IgD-negative memory B cell (primary cell): ENCODE measurements around the gene RBM3. TPM values are rescaled to one million over a fixed set of nuclear protein-coding genes. Genes with fewer than 3 reads are reported as not detected.
A peak's percentile ranks its signal among the peaks of the same experiment; 100 is the strongest.

Source experiments
- H3K27ac Mint-ChIP-seq, 3 donors: one replicate each; pipeline ENCODE4 v1.8.0; 2020 to 2022; ENCODE audit warnings: mild to moderate bottlenecking in 3 of 3, mixed read lengths in 3 of 3, moderate library complexity in 1 of 3
- H3K27me3 Mint-ChIP-seq: one replicate; pipeline ENCODE4 v1.8.0; 2021; ENCODE audit warnings: mixed read lengths
- H3K36me3 Mint-ChIP-seq: one replicate; pipeline ENCODE4 v1.8.0; 2020; ENCODE audit warnings: mild to moderate bottlenecking, mixed read lengths
- H3K4me1 Mint-ChIP-seq, 3 donors: one replicate each; pipeline ENCODE4 v1.8.0; 2020 to 2022; ENCODE audit warnings: mixed read lengths in 3 of 3, mild to moderate bottlenecking in 1 of 3
- H3K4me3 Mint-ChIP-seq, 4 donors: one replicate each; pipeline ENCODE4 v1.8.0; 2020 to 2022; ENCODE audit warnings: mild to moderate bottlenecking in 4 of 4, mixed read lengths in 4 of 4, moderate library complexity in 3 of 4
- H3K9me3 Mint-ChIP-seq, 3 donors: one replicate each; pipeline ENCODE4 v1.8.0; 2020 to 2021; ENCODE audit warnings: mixed read lengths in 3 of 3, mild to moderate bottlenecking in 1 of 3
- polyA plus RNA-seq: library from polyadenylated mRNA; unstranded; fragments of 300-500 nt; fragmentation: Illumina TruSeq; gene quantifications from one replicate; pipeline ENCODE4 v1.2.3, GENCODE V29; 2021

The RBM3 gene
- polyA plus RNA-seq, 1 donor from 2014 or later, result 278 TPM

GRCh38 chrX:48558271-48558670, 16.0 kb upstream of the RBM3 start:
- Mint-ChIP-seq H3K27me3 (no peaks in the 10 kb centered on the region), H3K4me1 (no peaks in the 10 kb centered on the region), H3K4me3 (no peak overlapping the region), H3K36me3 (no peaks in the 10 kb centered on the region), H3K9me3 (no peaks in the 10 kb centered on the region), H3K27ac (no peak overlapping the region)

- Mint-ChIP-seq H3K27ac (peak overlapping the region in 1 of 3 donors; percentile 57), H3K4me1 (no peaks in the 10 kb centered on the region), H3K36me3 (no peaks in the 10 kb centered on the region), H3K27me3 (no peaks in the 10 kb centered on the region), H3K9me3 (no peaks in the 10 kb centered on the region), H3K4me3 (no peak overlapping the region)
Observed at GRCh38 chrX:48559636-48560035, 14.6 kb upstream of the RBM3 start.

- no peaks in the 10 kb centered on the region for H3K27me3 Mint-ChIP-seq
- H3K36me3 Mint-ChIP-seq, result no peaks in the 10 kb centered on the region
- no peaks in the 10 kb centered on the region for H3K4me1 Mint-ChIP-seq
- peak overlapping the region in 1 of 3 donors; percentile 57 for H3K27ac Mint-ChIP-seq
- no peak overlapping the region for H3K4me3 Mint-ChIP-seq
- no peaks in the 10 kb centered on the region for H3K9me3 Mint-ChIP-seq
Observed at GRCh38 chrX:48560056-48560455, 14.2 kb upstream of the RBM3 start.

GRCh38 chrX:48560681-48561080, 13.6 kb upstream of the RBM3 start:
- Mint-ChIP-seq H3K27ac (no peak overlapping the region), H3K4me1 (no peaks in the 10 kb centered on the region), H3K9me3 (no peaks in the 10 kb centered on the region), H3K36me3 (no peaks in the 10 kb centered on the region), H3K27me3 (no peaks in the 10 kb centered on the region), H3K4me3 (no peak overlapping the region)

- Mint-ChIP-seq H3K36me3 (no peaks in the 10 kb centered on the region), H3K27ac (no peak overlapping the region), H3K4me1 (peaks cover 4 to 7% (median 5%) of the 10 kb centered on the region in 3 donors), H3K9me3 (peaks cover 0 to 2% (median 0%) of the 10 kb centered on the region in 3 donors), H3K27me3 (no peaks in the 10 kb centered on the region), H3K4me3 (peak overlapping the region in 1 of 4 donors; percentile 49)
Observed at GRCh38 chrX:48569958-48570357, 4.3 kb upstream of the RBM3 start.

- Mint-ChIP-seq H3K36me3 (no peaks in the 10 kb centered on the region), H3K4me1 (peaks cover 5 to 8% (median 8%) of the 10 kb centered on the region in 3 donors), H3K27me3 (no peaks in the 10 kb centered on the region), H3K4me3 (peak overlapping the region; percentile 97 to 98 (median 98)), H3K27ac (peak overlapping the region; percentile 99 to 100 (median 99)), H3K9me3 (peaks cover 0 to 2% (median 0%) of the 10 kb centered on the region in 3 donors)
Observed at GRCh38 chrX:48573690-48574269, 504 bp upstream of the RBM3 start.

GRCh38 chrX:48575642-48576041, 1.4 kb downstream of the RBM3 start:
- Mint-ChIP-seq H3K9me3 (peaks cover 0 to 2% (median 0%) of the 10 kb centered on the region in 3 donors), H3K27ac (peak overlapping the region in 1 of 3 donors; percentile 82), H3K4me3 (peak overlapping the region; percentile 50 to 98 (median 81)), H3K27me3 (no peaks in the 10 kb centered on the region), H3K4me1 (peaks cover 9 to 10% (median 10%) of the 10 kb centered on the region in 3 donors), H3K36me3 (no peaks in the 10 kb centered on the region)

- Mint-ChIP-seq H3K4me1 (peaks cover 8 to 10% (median 9%) of the 10 kb centered on the region in 3 donors), H3K27me3 (no peaks in the 10 kb centered on the region), H3K27ac (peak overlapping the region in 2 of 3 donors; percentile 57 to 82), H3K36me3 (no peaks in the 10 kb centered on the region), H3K4me3 (peak overlapping the region in 3 of 4 donors; percentile 48 to 52 (median 50)), H3K9me3 (peaks cover 0 to 2% (median 0%) of the 10 kb centered on the region in 3 donors)
Observed at GRCh38 chrX:48576108-48576507, 1.8 kb downstream of the RBM3 start.

GRCh38 chrX:48578661-48579128, 4.4 kb downstream of the RBM3 start:
- H3K27ac Mint-ChIP-seq, result peak overlapping the region in 2 of 3 donors; percentile 15 to 67
- H3K36me3 Mint-ChIP-seq, result no peaks in the 10 kb centered on the region
- no peaks in the 10 kb centered on the region for H3K9me3 Mint-ChIP-seq
- no peaks in the 10 kb centered on the region for H3K27me3 Mint-ChIP-seq
- peaks cover 8 to 10% (median 9%) of the 10 kb centered on the region in 3 donors for H3K4me1 Mint-ChIP-seq
- H3K4me3 Mint-ChIP-seq, result no peak overlapping the region

- Mint-ChIP-seq H3K4me1 (peaks cover 4 to 10% (median 5%) of the 10 kb centered on the region in 3 donors), H3K36me3 (no peaks in the 10 kb centered on the region), H3K4me3 (peak overlapping the region in 1 of 4 donors; percentile 60), H3K27ac (peak overlapping the region in 1 of 3 donors; percentile 15), H3K27me3 (no peaks in the 10 kb centered on the region), H3K9me3 (no peaks in the 10 kb centered on the region)
Observed at GRCh38 chrX:48579259-48579658, 5.0 kb downstream of the RBM3 start.

GRCh38 chrX:48580662-48581061, 6.4 kb downstream of the RBM3 start:
- Mint-ChIP-seq H3K4me1 (peaks cover 1 to 5% (median 4%) of the 10 kb centered on the region in 3 donors), H3K27ac (peak overlapping the region in 1 of 3 donors; percentile 40), H3K9me3 (peaks cover 0 to 1% (median 0%) of the 10 kb centered on the region in 3 donors), H3K36me3 (no peaks in the 10 kb centered on the region), H3K27me3 (no peaks in the 10 kb centered on the region), H3K4me3 (no peak overlapping the region)

GRCh38 chrX:48584698-48585097, 10.4 kb downstream of the RBM3 start:
- H3K9me3 Mint-ChIP-seq, result peaks cover 0 to 1% (median 0%) of the 10 kb centered on the region in 3 donors
- no peaks in the 10 kb centered on the region for H3K36me3 Mint-ChIP-seq
- no peaks in the 10 kb centered on the region for H3K27me3 Mint-ChIP-seq
- no peak overlapping the region for H3K4me3 Mint-ChIP-seq
- no peak overlapping the region for H3K27ac Mint-ChIP-seq
- peaks cover 0 to 3% (median 1%) of the 10 kb centered on the region in 3 donors for H3K4me1 Mint-ChIP-seq

GRCh38 chrX:48589482-48590162, 15.3 kb downstream of the RBM3 start:
- Mint-ChIP-seq H3K9me3 (peaks cover 0 to 1% (median 0%) of the 10 kb centered on the region in 3 donors), H3K27ac (no peak overlapping the region), H3K4me1 (no peaks in the 10 kb centered on the region), H3K4me3 (no peak overlapping the region), H3K27me3 (peaks cover 3% of the 10 kb centered on the region), H3K36me3 (no peaks in the 10 kb centered on the region)

GRCh38 chrX:48590203-48591103, 16.2 kb downstream of the RBM3 start:
- Mint-ChIP-seq H3K27ac (no peak overlapping the region), H3K9me3 (no peaks in the 10 kb centered on the region), H3K36me3 (no peaks in the 10 kb centered on the region), H3K4me3 (no peak overlapping the region), H3K4me1 (no peaks in the 10 kb centered on the region), H3K27me3 (peaks cover 3% of the 10 kb centered on the region)
